Gastrocnemius medialis (tissue), 4 donors: ENCODE data around the gene CCDC57.

Source experiments
- CTCF ChIP-seq, 5 experiments: fragments of 450-650 bp in 3 of 5; fragments of 200-600 bp in 2 of 5; sonication (generic) in 2 of 5; IDR thresholded peaks in 4 of 5; conservative IDR thresholded peaks in 1 of 5; 1 replicate in 4 of 5; 2 replicates in 1 of 5; pipeline ENCODE4 v1.5.1; 2016 to 2019; ENCODE audit warnings: antibody characterized with exemption in 5 of 5, mild to moderate bottlenecking in 3 of 5, moderate library complexity in 3 of 5
- POLR2A ChIP-seq, 2 donors: fragments of 450-650 bp; IDR thresholded peaks; one replicate each; pipeline ENCODE4 v1.6.1; 2017; ENCODE audit warnings: antibody characterized with exemption in 2 of 2, mild to moderate bottlenecking in 2 of 2, moderate library complexity in 2 of 2

DNA sequence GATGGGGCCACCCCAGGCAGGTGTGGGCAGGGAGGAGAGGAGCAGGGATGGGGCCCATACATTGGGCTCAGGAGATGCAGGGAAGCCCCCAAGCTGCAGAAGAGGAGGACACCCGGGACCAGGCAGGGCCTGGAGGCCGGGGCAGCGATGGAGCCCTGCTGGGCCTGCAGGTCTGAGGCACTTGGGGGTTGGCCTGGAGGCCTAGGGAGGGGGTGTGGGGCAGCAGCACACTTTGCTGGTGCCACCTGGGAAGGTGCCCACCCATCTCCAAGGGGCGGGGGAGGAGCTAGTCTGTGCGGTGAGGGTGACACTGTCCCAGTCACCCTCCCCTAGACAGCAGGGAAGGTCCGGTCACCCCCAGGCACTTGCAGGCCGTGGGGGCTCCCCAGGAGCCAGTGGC is 6.4 kb upstream of the CCDC57 start:
- TF ChIP-seq CTCF (IDR thresholded peaks at IDR 0.05 in 4 of 5, conservative IDR thresholded peaks at IDR 0.05 in 1 of 5) (no peak), POLR2A (IDR thresholded peaks at IDR 0.05) (no peak)
